Ureter (tissue), 1 donor: ENCODE results near the gene MAPK4. TPM values are rescaled to one million over a fixed set of nuclear protein-coding genes. Genes with fewer than 3 reads are reported as not detected.
A peak's percentile ranks its signal among the peaks of the same experiment; 100 is the strongest.
"Not testable (repeated sequence)": the region's sequence is repeated elsewhere in the genome, so short reads cannot be mapped to it uniquely, and the experiment has no call there.

Experiments
- DNase-seq: peaks from one replicate; pipeline ENCODE4 v3.0.0-alpha.2; 2020; ENCODE audit warnings: low spot score
- total RNA-seq: library from RNA; stranded (reverse); gene quantifications from one replicate; pipeline ENCODE4 v1.2.4, GENCODE V29; 2023
- donor health status: DM: yes; HTN: yes; CAD: no.

MAPK4 gene
- total RNA-seq, 1 donor from 2014 or later = 14.3 TPM

GRCh38 chr18:50749945-50750344, 190.1 kb downstream of the MAPK4 start:
- DNase-seq = no peak

DNA sequence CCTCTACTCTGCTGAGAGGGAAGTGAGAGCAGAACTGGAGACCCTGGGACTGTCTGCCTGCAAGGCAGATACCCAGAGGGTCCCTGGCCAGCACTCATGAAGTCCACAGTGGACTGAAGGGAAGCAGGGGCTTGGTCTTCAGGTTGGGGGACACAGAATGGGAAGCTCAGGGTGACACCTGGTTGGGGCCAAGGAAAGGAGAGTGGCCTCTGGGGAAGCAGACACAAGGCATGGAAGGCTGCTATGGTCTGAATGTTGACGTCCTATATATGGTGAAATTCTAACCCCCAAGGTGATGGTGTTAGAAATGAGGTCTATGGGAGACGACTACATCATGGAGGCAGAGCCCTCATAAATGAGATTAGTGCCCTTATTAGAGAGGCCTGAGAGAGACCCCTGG, 190.7 kb downstream of the MAPK4 start:
- DNase-seq = no peak

DNA sequence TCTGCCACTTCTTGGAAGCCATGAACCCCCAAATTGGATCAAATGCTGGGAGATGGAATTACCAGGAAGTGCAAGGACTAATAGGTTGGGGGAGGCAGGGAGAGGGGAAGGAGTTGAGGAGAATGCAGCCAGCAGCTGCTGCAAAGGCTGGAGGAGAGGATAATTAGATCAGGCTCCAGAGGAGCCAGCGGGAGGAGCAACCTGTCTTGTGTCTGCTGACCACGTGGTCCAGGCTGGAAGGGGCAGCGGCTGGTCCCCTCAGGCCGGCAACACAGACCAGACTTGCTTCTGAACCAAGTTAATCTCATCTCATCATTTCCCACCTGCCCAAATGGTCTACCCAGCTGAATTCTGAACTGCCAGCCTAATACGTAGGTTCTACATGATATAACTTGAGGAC, 191.6 kb downstream of the MAPK4 start:
- DNase-seq = no peak

DNA sequence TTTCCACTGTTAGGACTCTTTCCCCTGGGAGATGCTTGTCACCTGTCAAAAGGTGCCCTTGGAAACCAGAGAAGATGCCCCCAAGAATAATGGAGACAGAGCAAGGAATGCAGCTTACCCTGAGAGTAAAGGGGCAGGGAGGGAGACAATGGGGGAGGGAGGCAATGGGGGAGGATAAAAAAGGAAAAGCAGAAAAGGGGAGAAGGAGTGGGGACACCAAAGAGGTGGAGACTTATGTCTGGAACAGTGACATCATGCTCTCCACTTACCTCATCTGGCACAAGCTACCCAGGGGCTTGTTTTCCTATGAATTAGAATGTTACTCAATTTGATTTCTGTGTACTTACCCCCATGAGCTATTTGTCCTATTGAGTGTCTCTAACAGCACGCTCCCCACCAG, 192.1 kb downstream of the MAPK4 start:
- DNase-seq = no peak

- no peak for DNase-seq
These were observed 193.4 kb downstream of the MAPK4 start for GRCh38 chr18:50753311-50753710.

- DNase-seq = no peak
These were observed 194.4 kb downstream of the MAPK4 start for GRCh38 chr18:50754297-50754696.

DNA sequence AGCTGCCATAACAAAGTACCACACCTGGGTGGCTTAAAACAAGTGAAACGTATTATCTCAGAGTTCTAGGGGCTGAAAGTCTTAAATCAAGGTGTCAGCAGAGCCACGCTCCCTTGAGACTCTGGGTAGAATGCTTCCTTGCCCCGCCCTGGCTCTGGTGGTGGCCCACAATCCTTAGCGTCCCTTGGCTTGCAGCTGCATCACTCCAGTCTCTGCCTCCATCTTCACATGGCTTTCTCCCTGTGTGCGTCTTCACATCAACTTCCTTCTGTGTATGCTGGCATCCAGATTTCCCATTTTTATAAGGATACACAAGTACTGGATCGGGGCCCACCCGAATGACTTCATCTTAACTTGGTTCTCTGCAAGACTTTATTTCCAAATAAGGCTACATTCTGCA, 197.5 kb downstream of the MAPK4 start:
- DNase-seq = peak; percentile 81

GRCh38 chr18:50769463-50769862, 209.6 kb downstream of the MAPK4 start:
- no peak for DNase-seq

DNA sequence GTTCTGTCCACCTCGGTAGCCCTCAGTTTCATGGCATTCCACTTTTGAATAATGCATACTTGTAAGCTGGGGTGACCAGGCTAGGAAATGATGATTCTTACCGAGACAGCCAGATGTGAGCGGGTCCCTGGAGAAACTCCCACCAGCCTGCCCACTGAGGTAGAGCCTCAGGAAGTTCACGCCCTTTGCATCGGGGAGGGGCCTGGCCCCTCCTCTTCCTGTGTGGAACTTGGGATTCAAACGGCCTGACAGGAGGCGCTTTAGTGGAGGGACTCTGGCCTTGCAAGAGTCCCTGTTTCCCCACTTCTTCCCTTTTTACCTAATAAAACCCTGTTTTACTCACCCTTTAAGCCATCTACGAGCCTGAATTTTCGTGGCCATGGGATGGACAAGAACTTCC, 215.3 kb downstream of the MAPK4 start:
- no peak for DNase-seq

DNA sequence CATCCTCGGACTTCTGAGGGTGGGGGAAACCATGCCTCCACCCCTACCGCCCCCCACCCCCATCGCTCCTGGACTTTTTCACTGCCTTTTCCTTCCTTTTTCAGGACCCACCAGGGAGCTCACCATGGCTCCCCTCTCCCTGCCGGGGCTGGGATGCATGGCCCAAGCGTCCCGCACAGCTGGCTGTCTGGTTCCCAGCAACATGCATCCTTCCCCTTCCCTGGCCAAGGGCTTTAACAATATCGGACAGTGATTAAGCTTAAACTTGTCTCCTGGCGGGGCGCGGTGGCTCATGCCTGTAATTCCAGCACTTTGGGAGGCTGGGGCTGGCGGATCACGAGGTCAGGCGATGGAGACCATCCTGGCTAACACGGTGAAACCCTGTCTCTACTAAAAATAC, 215.8 kb downstream of the MAPK4 start:
- no peak for DNase-seq

GRCh38 chr18:50776383-50776782, 216.5 kb downstream of the MAPK4 start:
- DNase-seq = no peak

DNA sequence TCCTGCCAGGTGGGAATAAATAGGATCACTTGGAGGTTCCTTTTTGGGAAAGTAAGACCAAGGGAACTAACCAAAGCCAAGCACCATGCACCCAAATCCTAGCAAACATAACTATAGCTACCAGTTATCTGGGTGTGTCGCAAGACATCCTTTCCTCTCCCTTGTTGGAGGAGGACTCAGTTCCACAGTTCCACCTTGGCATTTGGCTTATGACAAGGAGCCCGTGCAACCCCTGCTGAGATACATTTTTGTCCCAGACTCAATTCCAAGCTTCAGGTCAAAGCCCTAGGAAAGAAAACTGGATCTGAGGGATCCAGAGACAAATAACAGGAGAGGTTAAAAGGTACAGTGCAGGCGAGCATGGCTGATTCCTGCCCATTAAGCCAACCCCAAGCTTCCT, 219.1 kb downstream of the MAPK4 start:
- DNase-seq = not testable (repeated sequence)

Other genes starting within 250 kb of the MAPK4 start
- gene SKA1, start 185.0 kb upstream of the MAPK4 start, total RNA-seq = 0.39 TPM